Measurements from ENCODE around the gene LBHD2.

DNA sequence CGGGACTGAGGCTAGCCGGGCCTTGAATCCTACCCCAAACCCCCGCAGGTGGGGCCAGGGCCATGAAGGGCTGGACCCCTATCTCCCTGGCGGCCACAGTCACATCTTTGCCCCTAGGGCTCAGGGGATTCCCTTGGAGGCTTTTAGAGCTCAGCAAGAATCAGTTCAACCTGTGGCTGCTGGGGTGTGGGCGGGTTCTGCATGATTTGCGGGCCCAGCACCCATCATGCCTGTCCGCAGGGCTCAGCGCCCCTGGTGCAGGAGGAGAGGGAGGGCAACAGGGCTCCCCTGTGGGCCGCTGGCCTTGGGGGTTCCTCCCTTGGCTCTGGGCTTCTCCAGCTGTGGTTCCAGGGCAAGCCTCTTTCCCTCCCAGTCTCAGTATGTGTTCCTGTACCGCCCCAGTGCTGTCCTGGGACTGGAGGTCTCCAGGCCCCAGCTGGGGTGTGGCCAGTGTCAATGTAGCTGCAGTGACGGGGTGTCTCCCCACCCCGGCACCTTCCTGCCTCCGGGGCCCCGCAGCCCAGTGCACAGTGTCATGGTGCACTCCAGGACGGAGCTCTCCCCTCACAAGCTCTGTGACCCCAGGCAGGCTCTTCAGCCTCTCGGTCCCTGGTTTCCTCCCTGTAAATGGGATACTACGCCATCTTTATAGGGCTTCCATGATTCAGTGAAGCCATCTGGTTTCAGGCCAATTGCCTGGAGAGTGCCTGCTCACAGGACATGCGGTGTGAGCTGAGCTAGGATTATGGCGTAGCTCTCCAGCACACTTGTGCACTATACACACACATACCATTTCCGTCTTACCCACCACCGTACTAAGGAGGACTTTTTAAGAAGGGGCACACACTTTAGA lies 9.9 kb upstream of the LBHD2 start:
- TF ChIP-seq, protein P1, sequence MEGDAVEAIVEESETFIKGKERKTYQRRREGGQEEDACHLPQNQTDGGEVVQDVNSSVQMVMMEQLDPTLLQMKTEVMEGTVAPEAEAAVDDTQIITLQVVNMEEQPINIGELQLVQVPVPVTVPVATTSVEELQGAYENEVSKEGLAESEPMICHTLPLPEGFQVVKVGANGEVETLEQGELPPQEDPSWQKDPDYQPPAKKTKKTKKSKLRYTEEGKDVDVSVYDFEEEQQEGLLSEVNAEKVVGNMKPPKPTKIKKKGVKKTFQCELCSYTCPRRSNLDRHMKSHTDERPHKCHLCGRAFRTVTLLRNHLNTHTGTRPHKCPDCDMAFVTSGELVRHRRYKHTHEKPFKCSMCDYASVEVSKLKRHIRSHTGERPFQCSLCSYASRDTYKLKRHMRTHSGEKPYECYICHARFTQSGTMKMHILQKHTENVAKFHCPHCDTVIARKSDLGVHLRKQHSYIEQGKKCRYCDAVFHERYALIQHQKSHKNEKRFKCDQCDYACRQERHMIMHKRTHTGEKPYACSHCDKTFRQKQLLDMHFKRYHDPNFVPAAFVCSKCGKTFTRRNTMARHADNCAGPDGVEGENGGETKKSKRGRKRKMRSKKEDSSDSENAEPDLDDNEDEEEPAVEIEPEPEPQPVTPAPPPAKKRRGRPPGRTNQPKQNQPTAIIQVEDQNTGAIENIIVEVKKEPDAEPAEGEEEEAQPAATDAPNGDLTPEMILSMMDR (IDR thresholded peaks at IDR 0.05 in 8 of 11, conservative IDR thresholded peaks at IDR 0.05 in 3 of 11) = no peak
- no peak for TF ChIP-seq POLR2AphosphoS5 (IDR thresholded peaks at IDR 0.05)
- no peak for TF ChIP-seq POLR2A (IDR thresholded peaks at IDR 0.05)
